A549 (cell line): Measurements from ENCODE around the gene SLC33A1.

ENCODE experiments used
- CBX8 ChIP-seq: fragments of 200-600 bp; sonication (generic); IDR thresholded peaks from 2 replicates; pipeline ENCODE4 v1.6.1; 2016
- CTCF ChIP-seq: fragments of >200 bp; sonication (Bioruptor Twin); formaldehyde crosslinking; IDR thresholded peaks from 3 replicates; pipeline ENCODE4 v1.5.1; 2016
- EHMT2 ChIP-seq: fragments of 200-600 bp; sonication (generic); IDR thresholded peaks from 2 replicates; pipeline ENCODE4 v1.6.1; 2016; ENCODE audit warnings: antibody characterized with exemption, low read depth, mild to moderate bottlenecking, moderate library complexity
- ELK1 ChIP-seq: fragments of 150-350 bp; IDR thresholded peaks from 2 replicates; pipeline ENCODE4 v1.6.1; 2014; ENCODE audit warnings: low read depth, mild to moderate bottlenecking, low read length
- HEYL ChIP-seq: fragments of 250-450 bp; sonication (Bioruptor Pico); IDR thresholded peaks from 2 replicates; pipeline ENCODE4 v1.8.0; 2021; ENCODE audit warnings: mild to moderate bottlenecking, moderate library complexity
- KDM1A ChIP-seq: fragments of 200-600 bp; sonication (generic); IDR thresholded peaks from 2 replicates; pipeline ENCODE4 v1.6.1; 2016; ENCODE audit warnings: low read depth, mild to moderate bottlenecking
- MYC ChIP-seq: IDR thresholded peaks from 2 replicates; pipeline ENCODE4 v1.6.1; 2012; ENCODE audit warnings: mild to moderate bottlenecking, inconsistent platforms, low read length, improper control_type of control experiment, borderline replicate concordance
- POLR2AphosphoS2 ChIP-seq: conservative IDR thresholded peaks from 2 replicates; pipeline ENCODE4 v1.6.1; 2012; ENCODE audit warnings: low read length, improper control_type of control experiment, inconsistent platforms
- RAD21 ChIP-seq, 2 experiments: fragments of >200 bp in 1 of 2; sonication (Bioruptor Twin) in 1 of 2; formaldehyde crosslinking in 1 of 2; IDR thresholded peaks in 1 of 2; conservative IDR thresholded peaks in 1 of 2; 2 replicates in 1 of 2; 3 replicates in 1 of 2; pipeline ENCODE4 v1.6.1; 2012 to 2018; ENCODE audit warnings: inconsistent platforms in 1 of 2
- REST ChIP-seq: fragments of 200-600 bp; sonication (generic); IDR thresholded peaks from 2 replicates; pipeline ENCODE4 v1.6.1; 2016; ENCODE audit warnings: antibody characterized with exemption, mild to moderate bottlenecking, moderate library complexity
- USF2 ChIP-seq: fragments of 450-650 bp; IDR thresholded peaks from 2 replicates; pipeline ENCODE4 v1.6.1; 2014; ENCODE audit warnings: antibody characterized with exemption

- TF ChIP-seq POLR2AphosphoS2, result no peak
- no peak for TF ChIP-seq CBX8
- no peak for TF ChIP-seq CTCF
- no peak for TF ChIP-seq KDM1A
- TF ChIP-seq RAD21 (conservative IDR thresholded peaks at IDR 0.05 in 1 of 2, IDR thresholded peaks at IDR 0.05 in 1 of 2), result no peak
- TF ChIP-seq HEYL (CRISPR knock-in tag), result no peak
- TF ChIP-seq REST, result no peak
- TF ChIP-seq MYC, result no peak
- no peak for TF ChIP-seq ELK1
- no peak for TF ChIP-seq EHMT2
- no peak for TF ChIP-seq USF2
Measured at GRCh38 chr3:155804323-155804722, 49.9 kb downstream of the SLC33A1 start.
